GM18511 (cell line): Measurements from ENCODE around the gene SARNP.
A peak's percentile ranks its signal among the peaks of the same experiment; 100 is the strongest.
"Not testable (repeated sequence)": the region's sequence is repeated elsewhere in the genome, so short reads cannot be mapped to it uniquely, and the experiment has no call there.

Experiments used
- ATAC-seq: cut with Tn5 transposase; IDR thresholded peaks from one replicate; pipeline ENCODE4 v1.9.1; 2021; ENCODE audit warnings: mild to moderate bottlenecking, moderate library complexity; ENCODE audit not compliant: unreplicated experiment

Gene SARNP, protein sequence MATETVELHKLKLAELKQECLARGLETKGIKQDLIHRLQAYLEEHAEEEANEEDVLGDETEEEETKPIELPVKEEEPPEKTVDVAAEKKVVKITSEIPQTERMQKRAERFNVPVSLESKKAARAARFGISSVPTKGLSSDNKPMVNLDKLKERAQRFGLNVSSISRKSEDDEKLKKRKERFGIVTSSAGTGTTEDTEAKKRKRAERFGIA

DNA sequence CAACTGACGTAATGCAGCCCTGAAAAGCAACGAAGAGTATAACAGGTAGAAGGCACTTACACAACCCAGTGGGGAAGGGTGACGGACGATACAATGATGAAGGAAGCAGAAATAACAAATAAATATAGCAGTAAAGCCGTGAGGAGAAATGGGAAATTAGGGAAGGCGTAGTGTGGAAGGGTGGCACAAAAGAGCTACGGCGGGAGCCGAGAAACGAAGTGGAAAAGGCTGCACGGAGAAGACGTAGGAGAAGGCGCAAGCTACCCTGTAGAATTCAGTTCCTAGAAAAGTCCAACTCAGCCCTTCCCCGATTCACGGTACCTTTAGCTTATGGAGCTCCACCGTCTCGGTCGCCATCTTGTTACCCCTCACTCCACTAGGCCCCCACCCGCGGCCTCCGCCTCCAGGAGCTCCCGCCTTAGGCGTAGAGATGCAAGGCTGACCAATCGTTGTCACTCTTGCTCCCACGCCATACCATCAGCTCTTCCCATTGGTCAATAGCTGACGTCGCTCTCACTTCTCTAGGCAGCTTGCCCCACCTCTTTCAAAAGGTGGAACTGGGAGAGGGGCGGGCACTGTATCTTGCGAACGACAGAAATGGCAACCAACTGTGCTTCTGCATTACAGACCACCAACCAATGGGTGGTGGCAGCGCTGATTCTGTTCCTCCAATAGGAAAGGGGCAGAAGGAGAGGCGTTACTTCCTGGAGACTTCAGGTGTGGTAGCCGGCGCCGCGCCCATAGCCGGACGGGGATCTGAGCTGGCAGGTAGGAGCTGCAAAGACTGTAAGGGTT is at the start of gene SARNP, which contains the start of gene ORMDL2:
SARNP (minus strand) TSS at position 380 of the 795 bp plus-strand sequence; CDS start at position 357, 23 bp downstream.
ORMDL2 (plus strand) TSS at position 697 of the 795 bp plus-strand sequence. CDS start 959 bp downstream, outside the sequence.
- peak; percentile 98 for ATAC-seq

DNA sequence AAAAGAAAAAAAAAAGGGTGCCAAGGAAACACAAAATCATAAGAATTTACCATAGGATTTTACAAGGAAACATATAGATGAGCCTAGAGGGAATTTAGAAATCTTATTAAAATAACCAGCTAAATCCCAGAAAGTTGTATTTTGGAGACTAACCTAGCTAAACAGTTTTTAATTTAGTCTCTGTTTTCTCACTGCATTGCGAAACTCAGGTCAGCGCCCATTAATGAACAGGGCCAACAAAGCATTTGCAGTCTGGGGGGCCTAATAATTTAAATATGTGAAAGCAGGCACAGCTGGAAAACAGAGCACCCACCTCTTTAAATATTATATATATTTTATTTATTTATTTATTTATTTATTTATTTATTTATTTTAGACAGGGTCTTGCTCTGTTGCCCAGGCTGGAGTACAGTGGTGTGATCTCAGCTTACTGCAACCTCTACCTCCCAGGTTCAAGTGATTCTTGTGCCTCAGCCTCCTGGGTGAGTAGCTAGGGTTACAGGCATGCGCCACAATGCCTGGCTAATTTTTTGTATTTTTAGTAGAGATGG is 49.0 kb upstream of the SARNP start:
- ATAC-seq, result not testable (repeated sequence)

DNA sequence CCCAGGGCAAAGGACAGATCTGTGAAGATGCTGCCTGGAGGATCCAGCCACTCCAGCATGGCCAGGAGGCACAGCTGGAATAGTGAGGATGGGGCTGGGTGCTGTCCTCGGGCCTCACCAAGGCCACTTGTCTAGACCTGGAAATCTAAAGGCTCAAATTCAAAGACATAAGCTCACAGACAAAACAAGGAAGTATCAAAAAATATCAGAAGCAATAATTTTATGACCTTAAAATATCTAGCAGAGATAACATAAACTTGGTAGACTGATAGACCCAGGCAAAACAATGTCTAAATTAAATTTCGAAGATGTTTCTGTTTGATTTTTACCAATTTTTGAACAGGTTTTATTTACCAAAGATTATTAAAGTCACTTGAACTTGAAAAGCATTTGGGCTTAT is 47.8 kb upstream of the SARNP start:
- ATAC-seq, result no peak

DNA sequence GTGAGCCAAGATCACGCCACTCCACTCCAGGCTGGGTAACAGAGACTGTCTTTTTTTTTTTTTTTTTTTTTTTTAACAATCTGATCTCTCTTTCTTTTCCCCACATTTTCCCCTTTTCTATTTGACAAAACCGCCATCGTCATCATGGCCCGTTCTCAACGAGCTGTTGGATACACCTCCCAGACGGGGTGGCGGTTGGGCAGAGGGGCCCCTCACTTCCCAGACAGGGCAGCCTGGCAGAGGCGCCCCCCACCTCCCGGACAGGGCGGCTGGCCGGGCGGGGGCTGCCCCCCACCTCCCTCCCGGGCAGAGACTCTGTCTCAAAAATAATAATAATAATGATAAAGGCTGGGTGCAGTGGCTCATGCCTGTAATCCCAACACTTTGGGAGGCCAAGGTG is 45.4 kb upstream of the SARNP start:
- ATAC-seq, result not testable (repeated sequence)

DNA sequence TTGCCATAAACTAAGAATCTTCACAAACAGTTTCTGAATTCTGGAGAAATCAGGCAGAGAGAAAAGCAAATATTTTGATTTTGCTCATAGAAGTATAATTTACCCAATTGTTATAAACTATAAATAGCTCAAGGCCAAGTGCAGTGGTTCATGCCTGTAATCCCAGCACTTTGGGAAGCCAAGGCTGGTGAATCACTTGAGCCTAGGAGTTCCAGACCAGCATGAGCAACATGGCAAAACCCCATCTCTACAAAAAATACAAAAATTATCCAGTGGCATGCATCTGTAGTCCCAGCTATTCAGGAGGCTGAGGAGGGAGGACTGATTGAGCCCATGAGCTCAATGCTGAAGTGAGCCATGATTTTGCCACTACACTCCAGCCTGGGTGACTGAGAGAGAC is 44.8 kb upstream of the SARNP start:
- no peak for ATAC-seq

DNA sequence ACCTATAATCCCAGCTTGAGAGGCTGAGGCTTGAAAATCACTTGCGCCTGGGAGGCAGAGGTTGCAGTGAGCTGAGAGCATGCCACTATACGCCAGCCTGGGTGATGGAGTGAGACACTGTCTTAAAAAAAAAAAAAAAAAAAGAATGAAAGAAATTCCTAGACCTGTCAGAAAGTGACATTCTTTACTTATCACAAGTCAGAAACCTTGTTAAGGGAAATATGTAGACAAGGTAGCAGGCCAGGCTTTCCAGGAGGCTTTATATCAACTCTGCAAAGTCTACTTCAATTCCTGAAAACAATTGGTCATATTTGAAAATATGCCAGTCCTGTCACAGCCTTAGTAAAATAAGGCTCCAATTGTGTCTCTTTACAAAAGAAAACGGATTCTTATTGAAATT is 44.3 kb upstream of the SARNP start:
- no peak for ATAC-seq

DNA sequence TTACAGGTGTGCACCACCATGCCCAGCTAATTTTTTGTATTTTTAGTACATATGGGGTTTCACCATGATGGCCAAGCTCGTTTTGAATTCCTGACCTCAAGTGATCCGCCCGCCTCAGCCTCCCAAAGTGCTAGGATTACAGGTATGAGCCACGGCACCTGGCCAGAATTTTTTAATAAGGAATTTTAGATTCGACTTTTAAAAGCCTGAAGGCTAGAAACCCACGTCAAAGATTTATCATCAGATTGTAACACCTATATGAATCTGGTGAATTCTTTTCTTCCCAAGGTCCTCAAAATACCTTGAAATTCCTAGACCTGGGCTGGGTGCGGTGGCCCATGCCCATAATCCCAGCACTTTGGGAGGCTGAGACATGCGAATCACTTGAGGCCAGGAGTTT is 43.9 kb upstream of the SARNP start:
- ATAC-seq, result no peak

DNA sequence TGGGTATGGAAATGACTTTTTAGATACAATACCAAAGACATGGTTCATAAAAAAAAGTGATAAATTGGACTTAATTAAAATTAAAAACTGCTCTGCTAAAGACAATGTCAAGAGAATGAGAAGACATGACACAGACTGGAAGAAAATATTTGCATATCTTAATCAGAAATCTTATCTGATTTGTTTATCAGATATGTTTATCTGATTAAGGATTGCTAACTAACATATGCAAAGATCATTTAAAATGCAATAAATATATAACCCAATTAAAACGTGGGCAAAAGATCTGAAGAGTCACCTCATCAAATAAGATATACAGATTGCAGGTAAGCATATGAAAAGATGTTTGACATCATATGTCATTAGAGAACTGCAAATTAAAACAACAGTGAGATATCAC is 35.2 kb upstream of the SARNP start:
- no peak for ATAC-seq

DNA sequence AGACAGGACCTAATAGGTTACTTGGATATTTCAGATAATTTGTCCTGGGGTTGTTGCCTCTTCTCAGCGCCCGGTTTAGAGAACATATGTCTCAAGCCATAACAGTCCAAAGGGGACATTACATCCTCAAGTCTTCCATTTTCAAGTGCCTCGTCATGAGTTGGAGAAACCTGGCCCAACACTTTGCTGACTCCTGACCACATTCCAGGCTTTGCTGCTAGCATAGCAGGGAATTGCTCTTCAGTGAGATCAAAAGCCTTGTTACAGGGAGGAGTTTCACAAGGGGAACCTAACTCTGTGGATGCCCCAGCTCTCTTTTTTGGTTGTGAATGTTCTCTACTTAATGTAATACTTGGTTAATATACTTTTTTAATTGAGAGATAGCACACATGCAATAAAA is 33.4 kb upstream of the SARNP start:
- no peak for ATAC-seq

DNA sequence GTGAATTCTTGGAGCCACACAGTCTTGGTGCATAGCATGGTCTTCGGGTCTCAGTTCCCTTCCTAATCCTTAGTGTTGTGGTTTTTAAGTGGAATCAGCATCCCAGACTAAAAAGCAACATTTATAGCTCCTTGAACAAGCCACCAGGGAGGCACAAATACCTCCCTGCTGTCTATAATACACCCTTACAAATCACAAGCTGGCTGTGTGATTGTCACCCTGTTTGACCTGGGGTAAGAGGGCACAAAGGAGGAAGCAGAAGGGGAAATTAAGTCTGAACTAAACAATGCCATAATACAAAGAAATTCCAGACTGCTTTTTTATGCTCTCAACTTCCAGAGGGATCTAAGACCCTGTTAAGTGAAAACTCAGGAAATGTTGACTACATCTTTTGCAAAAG is 32.9 kb upstream of the SARNP start:
- no peak for ATAC-seq

DNA sequence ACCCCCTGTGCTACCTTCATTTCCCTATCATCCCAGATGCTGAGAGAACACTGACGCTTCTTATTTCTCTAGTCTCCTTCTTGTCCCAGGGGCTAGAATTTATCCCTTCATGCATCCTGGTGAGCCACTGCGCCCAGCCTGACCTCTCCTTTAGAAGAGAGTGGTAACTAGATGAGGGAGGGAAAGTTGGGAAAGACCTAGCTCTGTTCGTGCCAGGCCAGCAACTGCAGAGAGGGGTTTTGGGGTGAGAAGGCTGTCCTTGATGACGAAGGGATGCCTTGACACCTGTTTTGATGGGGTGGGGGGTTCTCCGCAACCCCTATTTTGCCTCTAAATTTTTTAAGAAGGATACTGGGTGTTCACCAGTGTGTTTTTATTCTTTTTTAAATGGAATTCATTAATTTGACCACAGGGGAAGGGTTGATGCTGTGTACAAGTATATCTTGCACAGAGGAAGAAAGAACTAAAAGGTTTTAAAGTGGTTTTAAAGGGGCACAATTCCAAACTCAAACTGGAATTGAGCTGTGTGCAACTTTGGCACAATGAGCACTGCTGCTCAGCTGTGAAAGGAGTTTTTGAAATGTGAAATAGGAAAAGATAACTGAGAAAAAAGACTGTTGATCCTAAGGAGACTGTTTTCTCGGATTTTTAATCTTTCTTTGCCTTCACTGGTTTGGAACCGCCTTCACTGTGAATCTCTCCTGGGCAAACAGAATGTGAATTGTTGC is 32.3 kb upstream of the SARNP start:
- ATAC-seq, result no peak

DNA sequence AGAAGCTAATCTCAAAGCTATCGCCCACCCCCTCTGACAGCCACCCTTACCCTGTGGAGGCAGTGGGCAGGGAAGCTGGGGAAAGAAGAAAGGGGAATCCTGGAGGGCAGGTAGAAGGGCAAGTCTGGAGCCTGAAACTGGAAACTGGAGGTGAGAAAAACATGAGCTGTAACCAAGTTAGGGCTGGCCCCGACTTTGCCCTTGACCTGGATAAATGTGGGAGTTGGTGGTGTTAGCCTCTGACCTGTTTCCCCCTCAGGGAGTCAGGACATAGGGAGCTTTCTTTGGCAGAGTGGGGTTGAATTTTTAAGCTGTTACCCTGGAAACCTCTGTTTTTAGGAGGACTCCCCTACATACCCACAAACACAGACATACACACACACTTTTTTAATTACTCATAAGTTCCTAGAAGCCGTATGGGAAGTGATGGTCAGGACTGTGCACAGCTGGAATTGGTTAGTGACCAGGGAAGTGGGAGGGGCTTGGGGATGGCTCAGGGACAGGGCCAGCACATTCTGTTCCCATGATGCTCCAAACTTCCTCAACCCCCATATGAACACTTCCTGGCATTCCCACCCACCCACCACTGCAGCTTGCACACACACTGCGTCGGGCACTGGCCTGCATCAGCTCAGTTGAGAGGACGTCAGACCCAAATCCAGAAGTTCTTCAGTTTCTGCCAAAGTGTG is 30.2 kb upstream of the SARNP start:
- ATAC-seq, result no peak

DNA sequence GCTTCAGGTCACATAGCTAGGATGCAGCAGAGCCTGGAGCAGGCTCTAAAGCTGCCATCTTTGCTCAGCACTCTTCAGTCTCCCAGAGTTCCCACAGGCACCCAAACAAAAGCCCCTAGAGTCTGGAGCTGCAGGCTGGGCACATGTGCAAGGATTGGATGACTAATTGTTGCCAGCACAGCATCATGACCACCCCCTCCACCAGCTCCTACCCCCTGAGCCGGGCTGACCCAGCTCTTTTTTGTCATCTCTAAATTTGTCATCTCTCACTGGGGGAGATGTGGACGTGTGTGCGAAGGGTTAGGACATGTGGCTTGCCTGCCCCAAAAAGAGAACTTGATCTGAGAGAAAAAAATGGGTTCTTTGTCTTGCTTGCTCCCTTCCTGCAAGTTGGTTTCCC is 29.5 kb upstream of the SARNP start:
- ATAC-seq, result no peak

DNA sequence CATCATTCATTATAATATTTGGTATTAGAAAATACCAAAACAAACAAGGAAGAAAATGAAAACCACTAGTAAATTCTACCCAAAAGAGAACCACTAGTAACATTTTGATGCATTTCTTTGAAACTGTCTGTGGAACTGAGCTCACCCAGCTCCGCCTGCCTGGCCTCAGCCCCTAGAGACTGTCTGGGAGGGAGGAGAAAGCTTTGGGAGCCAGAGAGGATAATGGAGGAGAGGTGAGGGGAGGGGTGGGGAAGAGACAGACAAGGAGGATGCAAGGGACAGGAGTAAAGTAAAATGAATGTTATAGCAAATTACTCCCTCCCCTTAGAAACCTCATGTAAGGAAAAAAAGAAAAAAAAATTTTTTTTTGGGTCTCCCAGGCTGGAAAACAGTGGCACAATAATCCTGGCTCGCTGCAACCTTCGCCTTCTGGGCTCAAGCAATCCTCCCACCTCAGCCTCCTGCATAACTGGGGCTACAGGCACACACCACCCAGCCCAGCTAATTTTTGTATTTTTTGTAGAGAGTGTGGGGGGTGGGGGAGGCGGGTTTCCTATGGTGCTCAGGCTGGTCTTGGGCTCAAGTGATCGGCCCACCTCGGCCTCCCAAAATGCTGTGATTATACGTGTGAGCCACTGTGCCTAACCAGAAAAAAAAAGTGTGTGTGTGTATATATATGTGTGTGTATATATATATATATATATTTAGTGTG is 28.4 kb upstream of the SARNP start:
- no peak for ATAC-seq

DNA sequence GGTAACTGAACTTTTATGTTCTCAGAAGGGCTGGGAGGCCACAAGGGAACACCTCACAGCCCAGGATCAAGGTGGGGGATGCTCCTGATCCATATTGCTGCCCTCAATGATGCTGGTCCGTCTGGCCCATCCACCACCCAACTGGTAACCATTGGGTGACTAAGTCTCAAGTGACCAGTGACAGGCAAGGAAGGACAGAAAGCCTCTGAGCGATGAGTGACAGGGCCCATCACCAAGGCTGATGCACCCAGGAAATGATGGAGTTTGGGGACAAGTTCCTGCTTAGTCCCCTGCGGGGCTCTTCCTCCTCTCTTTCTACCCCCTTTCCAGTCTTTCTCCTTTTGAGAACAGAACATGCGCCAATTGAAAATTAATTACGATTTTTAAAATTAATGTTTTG is 27.8 kb upstream of the SARNP start:
- ATAC-seq, result no peak

DNA sequence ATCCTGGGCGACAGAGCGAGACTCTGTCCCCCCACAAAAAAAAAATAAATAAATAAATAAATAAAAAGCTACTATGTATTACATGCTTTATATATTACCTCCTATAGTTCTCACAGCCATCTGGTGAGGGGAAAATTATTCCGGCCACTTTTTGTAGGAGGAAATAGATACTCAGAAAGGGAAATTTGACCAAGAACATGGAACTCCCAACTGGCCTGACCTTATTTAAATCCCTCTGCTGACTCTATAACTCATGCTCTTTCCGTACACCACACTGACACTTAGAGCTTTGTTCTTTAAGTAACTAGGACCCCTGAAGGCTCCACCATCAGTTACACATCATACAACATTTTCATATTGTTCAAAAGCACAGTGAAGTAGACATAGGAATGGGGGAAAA is 27.4 kb upstream of the SARNP start:
- no peak for ATAC-seq

DNA sequence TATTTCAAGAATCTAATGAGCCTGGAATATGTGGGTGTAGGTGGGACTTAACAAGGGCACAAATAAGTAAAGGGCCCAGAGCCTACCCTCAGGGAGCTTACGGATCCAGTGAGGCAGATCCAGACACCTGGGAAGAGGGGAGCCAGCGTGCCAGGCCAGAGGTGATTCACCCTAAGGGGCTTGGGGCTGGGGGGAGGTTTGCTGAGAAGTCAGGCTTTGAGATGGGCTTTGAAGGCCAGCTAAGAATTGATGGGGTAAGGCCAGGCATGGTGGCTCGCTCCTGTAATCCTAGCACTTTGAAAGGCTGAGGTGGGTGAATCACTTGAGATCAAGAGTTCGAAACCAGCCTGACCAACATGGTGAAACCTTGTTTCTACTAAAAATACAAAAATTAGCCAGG is 25.9 kb upstream of the SARNP start:
- ATAC-seq, result no peak

DNA sequence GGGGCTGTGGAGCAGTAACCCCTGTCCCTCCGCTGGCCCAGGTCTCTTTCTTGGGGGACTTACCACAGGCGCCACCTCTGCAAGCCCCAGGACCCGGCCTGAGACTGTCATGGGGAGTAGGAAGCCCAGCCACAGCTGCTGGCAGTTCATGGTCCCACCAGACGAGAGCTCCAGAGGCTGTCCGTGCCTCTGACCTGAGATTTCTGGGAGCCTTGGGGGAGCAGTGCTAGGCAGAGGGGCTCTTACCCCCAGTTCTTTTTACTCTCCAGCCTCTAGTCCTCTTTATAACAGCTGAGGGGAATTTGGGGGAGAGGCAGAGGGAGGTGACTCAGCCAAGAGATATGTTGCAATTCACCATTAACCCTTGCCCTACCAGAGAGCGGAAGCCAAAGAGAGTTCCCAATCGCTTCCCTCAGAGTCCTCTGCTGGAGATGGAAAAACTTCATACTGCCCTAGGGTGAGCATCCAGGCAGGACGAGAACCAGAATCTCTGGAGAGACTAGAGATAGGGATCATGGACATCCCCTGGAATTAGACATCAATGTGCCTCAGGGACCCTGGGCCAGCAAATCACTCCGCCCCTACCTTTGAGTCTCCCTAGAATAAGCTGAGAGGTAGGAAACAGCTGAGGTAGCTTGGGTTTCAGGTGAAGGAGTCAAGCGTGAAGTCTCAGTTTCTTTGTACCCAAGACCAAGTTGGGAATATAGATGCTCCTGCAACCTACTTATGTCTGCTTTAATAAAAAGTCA is 25.3 kb upstream of the SARNP start, which contains the start of gene MMP19:
MMP19 (minus strand) TSS at position 256 of the 749 bp plus-strand sequence; CDS start at position 150, 106 bp downstream.
- no peak for ATAC-seq

DNA sequence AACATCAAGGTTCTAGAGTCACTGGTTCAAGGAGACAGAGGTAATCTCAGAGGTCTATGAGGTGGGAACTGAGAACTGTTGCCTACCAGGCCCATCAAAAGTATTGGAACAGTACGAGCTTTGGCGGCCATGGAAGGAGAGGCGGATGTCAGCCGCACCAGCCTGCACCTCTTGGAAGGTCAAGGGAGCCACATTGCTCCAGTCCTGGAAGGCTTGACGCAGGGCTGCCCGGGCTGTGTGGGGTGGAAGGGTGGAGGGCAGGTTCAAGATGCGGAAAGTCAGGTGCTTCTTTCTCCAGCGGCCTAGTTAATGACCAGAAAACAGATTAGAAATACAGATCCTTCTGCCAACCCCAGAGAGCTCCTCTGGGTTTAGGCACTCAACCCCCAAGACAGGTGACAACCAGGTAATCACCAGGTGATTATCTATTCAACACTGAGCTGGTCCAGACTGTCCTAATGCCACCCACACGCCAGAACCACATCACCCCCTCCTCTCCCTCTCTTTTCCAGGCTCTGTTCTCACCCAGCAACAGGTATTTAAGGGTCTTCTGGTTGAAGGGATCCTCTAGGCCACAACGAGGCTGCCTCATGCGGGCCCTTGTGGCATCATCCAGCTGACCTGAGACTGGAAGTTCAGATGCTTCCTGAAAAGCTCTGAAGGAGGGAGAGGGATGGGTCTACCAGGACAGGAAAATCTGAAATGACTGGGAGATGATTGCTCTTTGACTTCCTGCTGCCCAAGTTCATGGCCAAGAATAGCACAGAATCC is 23.2 kb upstream of the SARNP start:
- no peak for ATAC-seq
